ENCODE measurements around the gene CXXC5.

The CXXC5 gene

GRCh38 chr5:139701056-139701741 is 53.0 kb downstream of the CXXC5 start:
- H3K9me3 Mint-ChIP-seq, result no peaks in the 10 kb centered on the region
- peaks cover 4% of the 10 kb centered on the region for H3K4me1 Mint-ChIP-seq (ENCODE audit: low read depth)
- no peaks in the 10 kb centered on the region for H3K36me3 Mint-ChIP-seq (ENCODE audit: low read depth)
- H3K4me3 Mint-ChIP-seq, result no peak overlapping the region
- peaks cover 51% of the 10 kb centered on the region for H3K27me3 Mint-ChIP-seq (ENCODE audit: low read depth)
- DNase-seq (ENCODE audit: low spot score), result no peak
- no peak overlapping the region for H3K27ac Mint-ChIP-seq

GRCh38 chr5:139702548-139702947 is 54.4 kb downstream of the CXXC5 start:
- Mint-ChIP-seq H3K36me3 (ENCODE audit: low read depth) (no peaks in the 10 kb centered on the region), H3K27ac (no peak overlapping the region), H3K27me3 (ENCODE audit: low read depth) (peaks cover 55% of the 10 kb centered on the region), H3K9me3 (no peaks in the 10 kb centered on the region), H3K4me1 (ENCODE audit: low read depth) (no peaks in the 10 kb centered on the region), H3K4me3 (no peak overlapping the region)
- no peak for DNase-seq (ENCODE audit: low spot score)

GRCh38 chr5:139704748-139705147 is 56.6 kb downstream of the CXXC5 start:
- Mint-ChIP-seq H3K4me3 (no peak overlapping the region), H3K36me3 (ENCODE audit: low read depth) (no peaks in the 10 kb centered on the region), H3K4me1 (ENCODE audit: low read depth) (no peaks in the 10 kb centered on the region), H3K27ac (no peak overlapping the region), H3K27me3 (ENCODE audit: low read depth) (peaks cover 51% of the 10 kb centered on the region), H3K9me3 (no peaks in the 10 kb centered on the region)
- DNase-seq (ENCODE audit: low spot score), result no peak

- H3K4me1 Mint-ChIP-seq (ENCODE audit: low read depth), result no peaks in the 10 kb centered on the region
Observed at GRCh38 chr5:139705191-139705590, 57.0 kb downstream of the CXXC5 start.

GRCh38 chr5:139705655-139706587 is 57.8 kb downstream of the CXXC5 start:
- Mint-ChIP-seq H3K27ac (no peak overlapping the region), H3K4me3 (no peak overlapping the region), H3K4me1 (ENCODE audit: low read depth) (no peaks in the 10 kb centered on the region), H3K36me3 (ENCODE audit: low read depth) (no peaks in the 10 kb centered on the region), H3K27me3 (ENCODE audit: low read depth) (peaks cover 53% of the 10 kb centered on the region), H3K9me3 (no peaks in the 10 kb centered on the region)
- no peak for DNase-seq (ENCODE audit: low spot score)

More at GRCh38 chr5:139705191-139705590, 57.0 kb downstream of the CXXC5 start:
- Mint-ChIP-seq H3K27me3 (ENCODE audit: low read depth) (peaks cover 54% of the 10 kb centered on the region), H3K9me3 (no peaks in the 10 kb centered on the region), H3K4me3 (no peak overlapping the region), H3K36me3 (ENCODE audit: low read depth) (no peaks in the 10 kb centered on the region), H3K27ac (no peak overlapping the region)
- DNase-seq (ENCODE audit: low spot score), result no peak

GRCh38 chr5:139707445-139708003 is 59.4 kb downstream of the CXXC5 start:
- Mint-ChIP-seq H3K4me1 (ENCODE audit: low read depth) (no peaks in the 10 kb centered on the region), H3K27me3 (ENCODE audit: low read depth) (peaks cover 51% of the 10 kb centered on the region)

GRCh38 chr5:139708434-139708861 is 60.3 kb downstream of the CXXC5 start:
- Mint-ChIP-seq H3K9me3 (no peaks in the 10 kb centered on the region), H3K27me3 (ENCODE audit: low read depth) (peaks cover 57% of the 10 kb centered on the region), H3K27ac (no peak overlapping the region), H3K4me1 (ENCODE audit: low read depth) (no peaks in the 10 kb centered on the region), H3K36me3 (ENCODE audit: low read depth) (no peaks in the 10 kb centered on the region), H3K4me3 (no peak overlapping the region)
- no peak for DNase-seq (ENCODE audit: low spot score)

More at GRCh38 chr5:139707445-139708003, 59.4 kb downstream of the CXXC5 start:
- no peak for DNase-seq (ENCODE audit: low spot score)
- no peak overlapping the region for H3K4me3 Mint-ChIP-seq
- H3K27ac Mint-ChIP-seq, result no peak overlapping the region
- no peaks in the 10 kb centered on the region for H3K9me3 Mint-ChIP-seq
- H3K36me3 Mint-ChIP-seq (ENCODE audit: low read depth), result no peaks in the 10 kb centered on the region

GRCh38 chr5:139708877-139709581 is 60.9 kb downstream of the CXXC5 start:
- H3K4me3 Mint-ChIP-seq, result no peak overlapping the region
- no peak for DNase-seq (ENCODE audit: low spot score)
- H3K9me3 Mint-ChIP-seq, result no peaks in the 10 kb centered on the region
- no peaks in the 10 kb centered on the region for H3K4me1 Mint-ChIP-seq (ENCODE audit: low read depth)
- peaks cover 57% of the 10 kb centered on the region for H3K27me3 Mint-ChIP-seq (ENCODE audit: low read depth)
- H3K27ac Mint-ChIP-seq, result no peak overlapping the region
- H3K36me3 Mint-ChIP-seq (ENCODE audit: low read depth), result no peaks in the 10 kb centered on the region

GRCh38 chr5:139709582-139710318 is 61.6 kb downstream of the CXXC5 start:
- Mint-ChIP-seq H3K4me3 (peak overlapping the region; percentile 43), H3K36me3 (ENCODE audit: low read depth) (no peaks in the 10 kb centered on the region), H3K4me1 (ENCODE audit: low read depth) (no peaks in the 10 kb centered on the region), H3K27me3 (ENCODE audit: low read depth) (peaks cover 59% of the 10 kb centered on the region), H3K27ac (no peak overlapping the region), H3K9me3 (no peaks in the 10 kb centered on the region)
- no peak for DNase-seq (ENCODE audit: low spot score)

GRCh38 chr5:139710319-139711066 is 62.3 kb downstream of the CXXC5 start:
- Mint-ChIP-seq H3K27ac (no peak overlapping the region), H3K36me3 (ENCODE audit: low read depth) (no peaks in the 10 kb centered on the region), H3K4me3 (peak overlapping the region; percentile 43), H3K27me3 (ENCODE audit: low read depth) (peaks cover 57% of the 10 kb centered on the region), H3K4me1 (ENCODE audit: low read depth) (no peaks in the 10 kb centered on the region), H3K9me3 (no peaks in the 10 kb centered on the region)
- DNase-seq (ENCODE audit: low spot score), result peak; percentile 24

GRCh38 chr5:139711067-139711905 is 63.1 kb downstream of the CXXC5 start:
- H3K27me3 Mint-ChIP-seq (ENCODE audit: low read depth), result peaks cover 50% of the 10 kb centered on the region
- no peak overlapping the region for H3K27ac Mint-ChIP-seq
- H3K36me3 Mint-ChIP-seq (ENCODE audit: low read depth), result no peaks in the 10 kb centered on the region
- no peaks in the 10 kb centered on the region for H3K4me1 Mint-ChIP-seq (ENCODE audit: low read depth)
- peak overlapping the region; percentile 58 for H3K4me3 Mint-ChIP-seq
- DNase-seq (ENCODE audit: low spot score), result peak; percentile 45
- H3K9me3 Mint-ChIP-seq, result no peaks in the 10 kb centered on the region

GRCh38 chr5:139711906-139712224 is 63.7 kb downstream of the CXXC5 start:
- Mint-ChIP-seq H3K9me3 (no peaks in the 10 kb centered on the region), H3K4me3 (peak overlapping the region; percentile 58), H3K36me3 (ENCODE audit: low read depth) (no peaks in the 10 kb centered on the region), H3K27me3 (ENCODE audit: low read depth) (peaks cover 45% of the 10 kb centered on the region), H3K27ac (no peak overlapping the region), H3K4me1 (ENCODE audit: low read depth) (no peaks in the 10 kb centered on the region)
- no peak for DNase-seq (ENCODE audit: low spot score)

All from T-helper 2 cell treated with Interferon-gamma antibody and Interleukin-4, amounts not matched to agents 5 μg/mL and 100 μg/mL, for 36 hours (primary cell).